NCI-H82 treated with DMSO at 0.1 percent for 48 hours (cell line): ENCODE results near the gene MROH7.

Experiments used
- DNase-seq: peaks from one replicate; lab custom pipeline; 2025; ENCODE audit not compliant: unreplicated experiment; lab: John Stamatoyannopoulos, UW

Gene MROH7

DNA sequence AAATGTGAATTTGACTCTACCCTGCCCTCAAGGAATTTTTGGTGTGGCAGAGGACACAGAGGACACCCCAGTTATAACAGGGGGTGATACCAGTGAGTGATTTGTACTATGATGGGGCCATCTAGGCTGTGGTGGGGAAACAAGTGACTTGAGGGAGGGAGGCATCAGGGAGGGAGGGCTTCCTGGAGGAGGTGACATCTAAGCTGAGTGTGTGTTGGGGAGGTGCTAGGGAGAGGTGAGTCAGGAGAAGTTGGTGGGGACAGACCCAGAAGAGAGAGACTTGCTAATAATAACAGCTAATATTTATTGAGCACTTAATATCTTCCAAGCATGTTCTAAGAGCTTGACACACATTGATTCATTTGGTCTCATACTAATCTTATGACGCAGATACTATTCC is 54.2 kb downstream of the MROH7 start:
- no peak for DNase-seq

DNA sequence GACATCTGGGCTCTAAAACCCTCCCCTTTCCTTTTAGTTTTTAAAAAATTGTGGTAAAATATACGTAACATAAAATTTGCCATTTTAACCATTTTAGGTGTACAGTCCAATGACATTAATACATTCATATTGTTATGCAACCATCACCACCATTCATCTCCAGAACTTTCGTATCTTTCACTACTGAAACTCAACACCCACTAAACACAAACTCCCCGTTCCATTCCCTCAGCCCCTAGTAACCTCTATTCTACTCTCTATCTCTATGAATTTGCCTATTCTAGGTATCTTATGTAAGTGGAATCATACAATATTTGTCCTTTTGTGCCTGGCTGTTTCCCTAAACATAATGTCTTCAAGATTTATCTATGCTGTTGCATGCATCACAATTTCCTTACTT is 54.7 kb downstream of the MROH7 start:
- DNase-seq = no peak

DNA sequence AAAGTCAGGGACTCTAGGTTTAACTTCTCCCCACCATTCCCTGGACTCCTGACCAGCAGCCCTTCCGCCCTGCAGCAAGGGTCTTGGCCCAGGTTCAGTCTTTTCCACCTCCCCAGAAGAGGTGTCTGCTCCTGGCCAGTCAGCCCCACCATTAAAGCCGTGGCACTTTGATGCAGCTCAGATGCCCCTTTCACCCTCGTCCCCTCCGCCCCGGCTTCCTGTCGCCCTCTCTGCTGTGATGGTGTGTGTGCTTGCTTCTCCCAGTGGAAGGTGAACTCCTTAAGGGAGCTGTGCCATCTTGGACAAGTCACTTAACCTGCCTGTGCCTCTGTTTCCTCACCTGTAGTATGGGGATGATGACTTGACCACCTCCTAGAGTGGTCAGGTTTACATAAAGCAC is 56.3 kb downstream of the MROH7 start:
- DNase-seq = no peak

DNA sequence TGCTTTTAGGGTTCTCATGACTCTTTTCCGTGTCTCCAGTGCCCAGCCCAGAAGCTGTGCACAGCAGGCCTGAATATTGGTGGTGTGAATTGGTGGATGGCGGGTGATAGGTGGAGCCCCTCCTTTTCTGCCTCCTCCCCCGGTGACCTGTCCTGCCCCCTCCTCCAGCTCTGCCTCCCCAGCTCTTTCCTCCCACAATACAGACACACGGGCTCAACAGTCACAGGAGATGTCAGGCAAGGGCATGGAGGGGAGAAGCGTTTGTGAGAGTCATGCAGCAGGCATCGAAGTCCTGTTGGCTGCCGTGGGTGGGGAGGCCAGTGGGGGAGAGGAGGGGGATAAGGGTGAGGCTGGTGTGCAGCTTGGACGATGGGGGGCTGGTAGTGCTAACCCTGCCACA is 56.8 kb downstream of the MROH7 start:
- DNase-seq = no peak

DNA sequence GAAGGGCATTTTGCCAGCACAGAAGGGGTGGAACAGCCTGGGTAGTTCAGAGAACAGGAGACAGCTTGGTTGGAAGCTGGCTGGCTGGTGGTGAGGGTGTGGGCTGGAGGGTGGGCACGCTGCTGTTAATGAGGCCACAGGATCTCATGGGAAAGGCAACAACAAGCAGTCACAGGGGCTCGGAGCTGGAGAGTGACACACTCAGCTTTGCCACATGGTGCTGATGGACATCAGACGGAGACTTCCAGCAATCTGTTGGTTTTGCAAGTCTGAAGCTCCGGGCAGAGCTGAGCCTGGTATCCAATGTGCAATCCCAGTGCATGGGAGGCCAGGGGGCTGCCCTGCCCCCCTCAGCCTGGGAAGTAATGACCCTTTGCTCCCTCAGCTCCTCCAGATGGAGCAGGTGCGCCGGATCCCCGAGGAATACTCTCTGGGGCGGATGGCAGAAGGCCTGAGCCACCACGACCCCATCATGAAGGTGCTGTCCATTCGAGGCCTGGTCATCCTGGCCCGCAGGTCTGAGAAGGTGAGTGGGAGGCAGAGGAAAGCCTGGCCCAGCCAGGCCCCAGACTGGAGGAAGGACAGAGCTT is 58.4 kb downstream of the MROH7 start:
- DNase-seq = no peak

DNA sequence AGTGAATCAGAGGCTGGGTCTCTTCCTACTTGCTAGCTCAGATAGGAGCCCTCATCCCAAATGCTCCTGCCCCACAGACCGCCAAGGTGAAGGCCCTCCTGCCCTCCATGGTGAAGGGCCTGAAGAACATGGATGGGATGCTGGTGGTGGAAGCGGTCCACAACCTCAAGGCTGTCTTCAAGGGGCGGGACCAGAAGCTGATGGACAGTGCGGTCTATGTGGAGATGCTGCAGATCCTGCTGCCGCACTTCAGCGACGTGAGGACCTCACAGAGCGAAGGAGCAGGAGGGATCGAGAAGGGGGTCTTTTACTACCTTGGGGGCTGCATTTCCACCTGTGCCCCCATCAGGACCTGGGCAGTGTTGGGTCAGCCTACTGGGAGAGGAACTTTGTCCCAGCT is 59.5 kb downstream of the MROH7 start:
- DNase-seq = no peak

DNA sequence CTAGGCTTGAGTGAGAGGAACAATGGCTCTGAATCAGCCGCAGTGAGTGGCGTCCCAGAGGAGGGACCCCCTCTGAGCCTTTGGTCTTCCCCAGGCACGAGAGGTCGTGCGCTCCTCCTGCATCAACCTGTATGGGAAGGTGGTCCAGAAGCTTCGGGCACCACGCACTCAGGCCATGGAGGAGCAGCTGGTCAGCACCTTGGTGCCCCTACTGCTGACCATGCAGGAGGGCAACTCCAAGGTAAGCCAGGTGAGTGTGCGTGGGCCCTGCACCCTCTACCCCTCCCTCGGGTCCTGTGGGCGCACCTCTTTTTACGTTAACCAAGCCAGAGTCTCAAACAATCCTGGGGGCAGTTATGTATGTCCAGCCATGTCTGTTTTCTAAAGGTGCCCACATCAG is 60.4 kb downstream of the MROH7 start:
- no peak for DNase-seq

DNA sequence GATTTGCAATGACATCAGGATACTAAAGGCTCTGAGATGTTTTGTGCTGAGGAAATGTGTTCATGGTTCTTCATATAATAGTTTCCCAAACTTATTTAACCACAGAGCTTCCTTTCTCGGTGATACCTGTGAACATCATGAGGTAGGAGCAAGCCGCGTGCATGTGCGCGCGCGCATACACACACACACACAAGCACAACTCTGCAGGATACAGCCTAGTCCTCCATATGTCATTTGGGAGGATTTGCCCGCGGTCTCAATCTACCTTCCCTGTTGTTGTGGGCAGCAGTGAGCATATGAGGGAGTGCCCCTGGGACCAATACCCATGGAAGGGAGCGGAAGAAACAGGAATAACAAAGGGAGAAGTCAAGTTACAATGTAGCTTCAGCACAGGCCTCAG is 61.9 kb downstream of the MROH7 start:
- no peak for DNase-seq

DNA sequence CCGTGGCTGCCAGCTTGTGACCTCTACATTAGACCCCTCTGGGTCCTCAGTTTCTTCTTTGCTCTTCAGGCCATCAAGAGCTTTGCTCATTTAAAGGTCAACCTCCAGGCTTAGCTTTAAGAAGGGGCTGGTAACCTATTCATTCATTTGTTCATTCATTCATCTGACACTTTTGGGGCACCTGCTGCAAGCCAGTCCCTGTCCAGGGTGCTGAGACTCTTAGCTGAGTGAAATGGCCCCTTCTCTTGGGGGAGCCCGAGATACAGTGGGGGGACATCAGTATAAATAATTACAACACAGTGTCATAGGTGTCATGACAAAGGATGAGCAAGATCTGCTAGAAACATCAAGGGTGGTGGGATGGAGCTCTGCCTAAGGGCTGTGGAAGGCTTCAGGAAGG is 63.6 kb downstream of the MROH7 start:
- no peak for DNase-seq

DNA sequence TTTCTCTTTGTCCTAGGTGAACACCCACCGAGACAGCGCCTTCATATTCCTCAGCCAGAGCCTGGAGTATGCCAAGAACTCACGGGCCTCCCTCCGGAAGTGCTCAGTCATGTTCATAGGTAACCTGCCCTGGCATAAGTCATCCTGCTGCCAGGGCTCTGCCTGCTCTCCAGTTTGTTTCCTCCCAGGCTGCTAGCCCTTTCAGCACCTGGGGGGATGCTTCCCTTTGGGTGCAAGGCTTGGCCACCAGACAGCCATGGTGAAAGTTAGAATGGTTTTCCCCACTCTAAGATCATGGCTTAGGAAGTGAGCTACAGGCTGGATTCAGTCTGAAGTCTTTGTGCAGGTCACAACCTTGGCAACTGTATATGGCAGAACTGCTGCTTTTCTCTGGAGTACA is 64.8 kb downstream of the MROH7 start:
- no peak for DNase-seq

DNA sequence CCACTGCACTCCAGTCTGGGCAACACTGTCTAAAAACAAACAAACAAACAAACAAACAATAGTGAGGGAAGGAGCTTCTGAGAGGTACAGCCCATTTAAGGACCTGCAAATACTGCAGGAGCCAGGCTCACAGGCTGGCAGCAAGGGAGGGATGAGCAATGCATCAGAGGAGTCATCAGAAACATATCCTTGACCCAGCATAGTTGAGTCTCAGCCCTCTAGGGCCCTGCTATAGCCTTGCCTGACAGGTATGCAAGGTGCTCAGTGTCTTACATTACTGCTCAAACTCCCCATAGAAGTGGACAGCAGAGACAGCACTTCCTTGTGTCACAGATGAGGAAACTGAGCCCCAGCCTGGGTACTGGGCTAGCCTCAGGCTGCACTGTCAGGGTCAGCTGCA is 66.8 kb downstream of the MROH7 start:
- no peak for DNase-seq

DNA sequence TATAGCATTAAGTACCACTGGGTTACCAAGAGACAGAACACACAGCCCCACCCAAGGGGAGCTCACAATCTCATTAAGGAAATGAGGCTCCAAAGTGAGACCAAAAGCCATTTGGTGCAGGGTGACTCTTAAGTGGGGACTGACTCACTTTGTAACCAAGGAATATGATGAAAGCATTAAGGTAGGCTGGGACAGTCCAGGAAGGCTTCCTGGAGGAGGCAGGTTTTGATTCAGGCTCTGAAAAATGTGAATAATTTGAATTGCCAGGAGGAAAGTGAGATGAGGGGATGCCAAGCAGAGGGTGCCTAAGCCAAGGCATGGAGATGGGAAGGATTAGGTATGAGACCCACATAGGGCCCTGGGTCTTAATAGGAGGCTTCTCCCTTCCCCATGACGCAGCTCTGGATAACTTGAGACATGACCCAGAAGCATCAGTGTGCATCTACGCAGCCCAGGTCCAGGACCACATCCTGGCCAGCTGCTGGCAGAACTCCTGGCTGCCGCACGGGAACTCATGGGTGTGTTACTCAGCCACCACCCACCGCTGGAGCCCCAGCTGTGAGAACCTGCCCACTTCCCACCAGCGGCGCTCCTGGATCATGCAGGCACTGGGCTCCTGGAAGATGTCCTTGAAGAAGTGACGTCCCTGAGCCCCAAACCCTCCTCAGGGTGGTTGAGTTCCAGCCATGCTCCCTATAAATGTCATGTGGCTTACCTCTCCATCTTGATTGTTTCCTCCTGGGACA is 68.1 kb downstream of the MROH7 start:
- DNase-seq = peak; percentile 80

DNA sequence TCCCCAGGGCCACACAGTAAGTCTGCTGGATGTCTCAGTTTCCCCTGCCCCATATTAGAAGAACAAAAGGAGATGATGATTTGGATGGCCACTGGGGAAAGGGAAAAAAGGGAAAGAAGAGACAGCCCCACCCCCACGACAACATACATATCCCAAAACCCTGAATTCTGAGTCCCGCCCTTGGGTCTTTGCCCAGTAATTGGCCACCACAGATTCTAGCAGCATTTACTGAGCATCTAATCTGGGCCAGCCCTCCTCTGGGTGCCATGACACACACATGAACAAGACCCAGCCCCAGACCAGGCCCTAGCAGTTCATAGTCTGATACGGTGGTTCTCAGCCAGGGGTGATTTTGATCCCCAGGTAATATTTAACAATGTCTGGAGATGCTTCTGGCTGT is 68.8 kb downstream of the MROH7 start:
- DNase-seq = no peak

DNA sequence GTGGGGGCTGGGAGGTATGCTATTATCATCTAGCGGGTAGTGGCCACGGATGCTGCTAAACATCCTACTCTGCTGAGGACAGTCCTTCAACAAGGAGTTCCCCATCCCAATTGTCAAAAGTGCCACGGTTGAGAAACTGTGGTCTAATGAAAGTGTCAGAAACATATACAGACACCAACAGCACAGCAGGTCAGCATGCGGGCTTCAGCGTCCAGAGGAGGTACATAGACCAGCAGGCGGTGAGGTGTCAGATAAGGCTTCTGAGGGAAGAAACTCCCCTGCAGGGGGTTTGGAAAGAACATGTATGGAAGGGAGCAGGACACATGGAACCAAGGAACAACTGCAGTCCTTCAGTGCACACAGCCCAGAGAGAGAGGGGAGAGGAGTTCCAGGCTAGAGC is 69.3 kb downstream of the MROH7 start:
- DNase-seq = no peak

DNA sequence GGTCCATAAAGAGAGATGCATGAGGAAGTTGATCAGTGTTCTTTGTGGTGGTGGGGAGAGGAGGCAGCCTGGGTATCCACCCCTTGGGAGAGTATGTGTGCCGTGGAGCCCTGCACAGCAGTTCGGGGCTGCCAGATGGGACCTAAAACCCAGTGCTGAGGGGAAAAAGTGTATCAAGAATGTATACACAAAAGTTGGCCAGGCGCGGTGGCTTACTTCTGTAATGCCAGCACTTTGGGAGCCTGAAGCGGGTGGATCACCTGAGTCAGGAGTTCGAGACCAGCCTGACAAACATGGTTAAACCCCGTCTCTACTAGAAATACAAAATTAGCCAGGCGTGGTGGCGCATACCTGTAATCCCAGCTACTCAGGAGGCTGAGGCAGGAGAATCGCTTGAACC is 70.0 kb downstream of the MROH7 start:
- DNase-seq = no peak

DNA sequence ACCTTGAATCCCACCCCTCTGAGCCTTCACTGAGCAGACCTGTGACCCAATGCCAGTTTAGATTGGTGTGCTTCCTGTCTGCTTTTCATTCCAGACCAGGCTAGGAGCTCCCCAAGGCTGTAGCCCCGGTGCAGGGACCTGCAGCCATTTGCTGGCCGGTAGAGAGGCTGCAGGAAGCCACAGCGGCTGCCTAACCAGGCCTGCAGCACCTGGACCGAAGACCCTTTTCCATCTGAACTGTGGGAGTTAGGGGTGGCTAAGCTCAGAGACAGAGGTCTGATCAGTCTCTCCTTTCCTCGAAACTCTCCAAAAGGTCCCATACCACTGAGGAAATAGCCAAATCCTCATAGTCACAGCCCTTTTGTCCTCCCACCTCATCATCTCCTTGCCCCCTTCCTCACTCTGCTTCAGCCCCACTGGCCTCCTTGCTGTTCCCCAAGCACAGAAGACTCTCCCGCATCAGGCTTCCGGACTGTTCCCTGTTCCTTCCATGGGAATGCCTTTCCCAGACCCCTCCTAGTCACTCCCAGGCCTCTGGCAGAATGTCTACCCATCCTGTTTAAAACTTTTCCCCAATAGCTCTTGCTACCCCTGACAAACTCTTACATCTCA is 73.4 kb downstream of the MROH7 start:
- no peak for DNase-seq

DNA sequence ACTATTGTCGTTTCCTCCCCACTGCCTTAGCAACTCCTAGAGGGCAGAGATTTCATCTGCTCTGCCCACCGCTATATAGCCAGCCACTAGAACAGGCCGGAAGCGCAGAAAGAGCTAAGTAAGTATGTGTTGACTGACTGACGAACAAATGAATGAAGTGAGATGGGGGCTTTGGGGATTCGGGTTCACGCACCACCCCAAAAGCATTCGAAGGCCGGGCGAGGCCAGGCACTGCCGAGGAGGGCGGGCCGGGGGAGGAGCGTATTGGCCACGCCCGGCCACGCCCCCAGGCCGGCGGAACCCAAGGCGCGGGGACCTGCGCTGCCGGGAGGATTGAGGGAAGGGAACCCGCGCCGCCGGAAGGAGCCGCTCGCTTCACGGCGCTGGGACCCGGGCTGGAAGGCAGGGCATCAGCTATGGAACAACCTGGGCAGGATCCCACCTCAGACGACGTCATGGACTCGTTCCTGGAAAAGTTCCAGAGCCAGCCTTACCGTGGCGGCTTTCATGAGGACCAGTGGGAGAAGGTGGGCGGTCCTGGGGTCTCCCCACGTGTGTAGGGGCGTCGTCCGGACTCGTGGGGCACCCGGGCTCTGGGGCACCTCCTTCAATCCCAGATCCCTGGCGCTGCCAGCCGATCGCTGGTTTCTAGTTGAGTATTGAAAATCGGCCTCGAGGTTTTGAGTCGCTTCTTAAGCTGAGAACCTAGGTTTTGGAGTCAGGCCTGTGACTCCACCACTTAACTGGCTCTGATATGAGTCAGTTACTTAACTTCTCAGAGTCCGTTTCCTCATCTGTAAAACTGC is 74.1 kb downstream of the MROH7 start, which contains the start of gene TTC4:
TSS of gene TTC4 (plus strand) at position 369 of the 806 bp plus-strand sequence. CDS start at position 417, 48 bp downstream.
- DNase-seq = peak; percentile 45

DNA sequence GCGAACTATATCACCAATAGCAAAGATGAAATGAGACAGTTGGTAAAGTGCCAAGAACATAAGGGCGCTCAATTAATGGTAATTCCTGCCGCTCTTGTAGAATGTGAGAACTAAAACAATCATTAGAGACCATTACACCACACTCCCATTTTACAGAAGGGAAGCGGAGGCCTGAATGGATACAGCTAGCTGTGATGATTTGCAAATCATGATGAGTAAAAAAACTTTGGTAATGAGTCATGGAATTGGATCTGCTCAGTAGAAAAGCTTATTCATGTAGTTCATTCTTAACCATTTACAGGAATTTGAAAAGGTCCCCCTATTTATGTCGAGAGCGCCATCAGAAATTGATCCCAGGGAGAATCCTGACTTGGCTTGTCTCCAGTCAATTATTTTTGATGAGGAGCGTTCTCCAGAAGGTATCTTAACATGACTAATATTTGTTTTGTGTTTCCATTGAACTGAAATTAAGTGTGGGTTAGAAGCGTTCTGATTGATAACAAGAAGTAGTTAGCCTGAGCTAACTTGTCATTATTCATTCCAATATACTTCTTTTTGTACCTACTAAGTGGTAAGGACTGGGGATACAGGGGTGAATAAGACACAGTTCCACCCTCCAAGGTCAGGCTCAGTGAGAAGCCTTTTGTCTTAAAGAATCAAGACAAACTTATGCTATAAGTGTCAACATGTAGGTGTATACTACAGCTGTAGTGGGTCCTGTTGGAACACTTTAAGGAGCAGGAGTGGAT is 74.9 kb downstream of the MROH7 start:
- no peak for DNase-seq

DNA sequence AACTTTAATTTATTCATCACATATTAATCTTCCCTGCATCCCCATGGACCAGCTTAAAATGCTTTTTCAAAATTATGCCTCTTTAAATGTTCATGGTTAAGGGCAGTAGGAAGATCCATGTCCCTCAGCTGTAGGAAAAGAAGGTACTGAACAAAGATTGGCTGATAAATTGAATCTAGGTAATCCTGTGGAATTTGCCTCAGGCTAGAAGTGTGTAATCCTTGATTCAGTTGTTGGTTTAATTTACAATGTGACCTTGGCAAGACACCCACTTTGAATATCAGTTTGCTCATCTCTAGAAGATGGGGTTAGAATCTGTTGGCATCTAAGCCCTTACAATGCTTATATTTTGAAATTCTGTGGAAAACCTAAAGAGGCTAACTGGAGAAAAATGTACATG is 80.1 kb downstream of the MROH7 start:
- no peak for DNase-seq

DNA sequence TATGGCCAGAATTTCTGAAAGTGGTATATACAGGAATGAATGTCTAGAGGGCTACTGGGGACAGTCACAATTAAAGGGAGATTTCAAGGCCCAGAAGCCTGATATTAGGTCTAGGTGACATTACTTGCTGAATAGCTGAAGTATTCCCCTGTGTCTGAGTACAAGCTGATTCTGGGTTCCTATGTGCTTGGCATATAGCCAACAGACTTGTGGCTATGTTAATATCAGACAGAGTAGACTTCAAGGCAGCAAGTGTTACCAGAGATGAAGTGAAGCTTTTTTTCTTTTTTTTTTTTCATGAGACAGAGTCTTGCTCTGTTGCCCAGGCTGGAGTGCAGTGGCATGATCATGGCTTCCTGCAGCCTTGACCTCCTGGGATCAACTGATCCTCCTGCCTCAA is 82.4 kb downstream of the MROH7 start:
- no peak for DNase-seq

DNA sequence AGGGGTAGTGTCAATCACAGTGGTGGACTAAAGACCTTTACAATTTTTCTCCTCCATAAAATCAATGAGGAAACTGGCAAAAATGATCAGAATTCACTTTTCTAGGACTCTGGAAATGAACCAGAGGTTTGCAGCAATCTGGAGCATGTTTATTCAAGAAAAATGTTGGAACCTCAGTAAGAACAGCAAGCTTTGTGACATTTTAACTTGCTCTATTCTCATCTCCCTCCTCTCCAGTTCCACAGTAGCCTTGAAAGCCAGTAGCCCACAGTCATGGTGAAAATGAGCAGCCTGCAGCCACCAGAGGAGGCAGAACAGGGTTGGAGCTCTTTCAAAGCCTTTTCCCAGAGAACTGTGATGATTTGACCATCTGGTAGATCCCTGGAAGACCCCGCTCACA is 83.2 kb downstream of the MROH7 start:
- DNase-seq = no peak
